22Rv1 (cell line): ENCODE data around the gene SLC6A8.

ENCODE experiments used
- H3K27ac ChIP-seq: fragments of 450-650 bp; 2 replicates; pipeline ENCODE4 v1.5.1; 2017
- CTCF ChIP-seq: fragments of 450-650 bp; IDR thresholded peaks from 2 replicates; pipeline ENCODE4 v1.5.1; 2017; ENCODE audit warnings: mild to moderate bottlenecking
- ZFX ChIP-seq: fragments of 450-650 bp; IDR thresholded peaks from 2 replicates; pipeline ENCODE4 v1.6.1; 2017; ENCODE audit warnings: antibody characterized with exemption, borderline replicate concordance

The SLC6A8 gene

GRCh38 chrX:153641627-153642026 lies 46.1 kb upstream of the SLC6A8 start:
- TF ChIP-seq ZFX (no peak), CTCF (no peak)

GRCh38 chrX:153642051-153642654 lies 45.6 kb upstream of the SLC6A8 start:
- TF ChIP-seq ZFX (no peak), CTCF (no peak)
- no peak overlapping the region for H3K27ac ChIP-seq

More at GRCh38 chrX:153641627-153642026, 46.1 kb upstream of the SLC6A8 start:
- no peak overlapping the region for H3K27ac ChIP-seq

- no peak for TF ChIP-seq CTCF
- TF ChIP-seq ZFX: no peak
- peak overlapping the region; percentile 66 for H3K27ac ChIP-seq
These were observed 44.9 kb upstream of the SLC6A8 start for GRCh38 chrX:153642655-153643430.

GRCh38 chrX:153643431-153644351 lies 44.0 kb upstream of the SLC6A8 start:
- TF ChIP-seq CTCF (peak; percentile 58), ZFX (no peak)
- H3K27ac ChIP-seq: peak overlapping the region; percentile 66

- TF ChIP-seq CTCF (0 out of 2 replicates have a peak, but pooled peaks have one; percentile 7), ZFX (no peak)
These were observed 43.2 kb upstream of the SLC6A8 start for GRCh38 chrX:153644356-153645125.

GRCh38 chrX:153645151-153645550 lies 42.6 kb upstream of the SLC6A8 start:
- TF ChIP-seq ZFX: no peak
- TF ChIP-seq CTCF: no peak
- H3K27ac ChIP-seq: no peak overlapping the region

More at GRCh38 chrX:153644356-153645125, 43.2 kb upstream of the SLC6A8 start:
- H3K27ac ChIP-seq: no peak overlapping the region
